Skeletal muscle tissue (tissue), 4 donors: ENCODE measurements around the gene RHBDD2. TPM values are rescaled to one million over a fixed set of nuclear protein-coding genes. Genes with fewer than 3 reads are reported as not detected.
"Not testable (repeated sequence)": the region's sequence is repeated elsewhere in the genome, so short reads cannot be mapped to it uniquely, and the experiment has no call there.

Experiments
- H3K27ac ChIP-seq: one replicate; pipeline ENCODE4 v1.7.0; 2013; ENCODE audit warnings: mild to moderate bottlenecking, low read depth, low read length, inconsistent platforms
- H3K27me3 ChIP-seq, 3 donors: one replicate each; pipeline ENCODE4 v1.7.0; 2013; ENCODE audit warnings: low read length in 3 of 3; ENCODE audit not compliant: control insufficient read depth in 3 of 3, insufficient read depth in 3 of 3
- H3K36me3 ChIP-seq, 3 donors: one replicate each; pipeline ENCODE4 v1.7.0; 2013; ENCODE audit warnings: low read length in 3 of 3; ENCODE audit not compliant: control insufficient read depth in 3 of 3, insufficient read depth in 3 of 3
- H3K4me1 ChIP-seq, 3 donors: one replicate each; pipeline ENCODE4 v1.7.0; 2013; ENCODE audit warnings: low read length in 3 of 3, mild to moderate bottlenecking in 3 of 3; ENCODE audit not compliant: control insufficient read depth in 3 of 3, insufficient read depth in 3 of 3
- H3K4me3 ChIP-seq, 3 donors: one replicate each; pipeline ENCODE4 v1.7.0; 2013; ENCODE audit warnings: low read length in 3 of 3
- H3K9ac ChIP-seq, 3 donors: one replicate each; pipeline ENCODE4 v1.7.0; 2013; ENCODE audit warnings: low read length in 3 of 3, mild to moderate bottlenecking in 3 of 3, moderate library complexity in 2 of 3, low read depth in 1 of 3
- H3K9me3 ChIP-seq, 3 donors: one replicate each; pipeline ENCODE4 v1.7.0; 2013; ENCODE audit warnings: low read length in 3 of 3; ENCODE audit not compliant: control insufficient read depth in 3 of 3
- total RNA-seq: library from RNA; depleted of rRNA; stranded (reverse); fragments of >200 nt; gene quantifications from one replicate; pipeline ENCODE4 v1.2.3, GENCODE V29; 2014
- donor health status: Osteomylitis.

Gene RHBDD2
- total RNA-seq, 1 donor from 2014 or later, result 7.8 TPM

GRCh38 chr7:75900617-75901315 is 21.9 kb downstream of the RHBDD2 start:
- H3K4me1 ChIP-seq, result peaks cover 0 to 3% (median 0%) of the 10 kb centered on the region in 3 donors
- H3K9ac ChIP-seq, result no peak overlapping the region
- no peaks in the 10 kb centered on the region for H3K36me3 ChIP-seq
- no peaks in the 10 kb centered on the region for H3K9me3 ChIP-seq
- H3K27ac ChIP-seq, result no peak overlapping the region
- no peaks in the 10 kb centered on the region for H3K27me3 ChIP-seq
- H3K4me3 ChIP-seq, result no peak overlapping the region

DNA sequence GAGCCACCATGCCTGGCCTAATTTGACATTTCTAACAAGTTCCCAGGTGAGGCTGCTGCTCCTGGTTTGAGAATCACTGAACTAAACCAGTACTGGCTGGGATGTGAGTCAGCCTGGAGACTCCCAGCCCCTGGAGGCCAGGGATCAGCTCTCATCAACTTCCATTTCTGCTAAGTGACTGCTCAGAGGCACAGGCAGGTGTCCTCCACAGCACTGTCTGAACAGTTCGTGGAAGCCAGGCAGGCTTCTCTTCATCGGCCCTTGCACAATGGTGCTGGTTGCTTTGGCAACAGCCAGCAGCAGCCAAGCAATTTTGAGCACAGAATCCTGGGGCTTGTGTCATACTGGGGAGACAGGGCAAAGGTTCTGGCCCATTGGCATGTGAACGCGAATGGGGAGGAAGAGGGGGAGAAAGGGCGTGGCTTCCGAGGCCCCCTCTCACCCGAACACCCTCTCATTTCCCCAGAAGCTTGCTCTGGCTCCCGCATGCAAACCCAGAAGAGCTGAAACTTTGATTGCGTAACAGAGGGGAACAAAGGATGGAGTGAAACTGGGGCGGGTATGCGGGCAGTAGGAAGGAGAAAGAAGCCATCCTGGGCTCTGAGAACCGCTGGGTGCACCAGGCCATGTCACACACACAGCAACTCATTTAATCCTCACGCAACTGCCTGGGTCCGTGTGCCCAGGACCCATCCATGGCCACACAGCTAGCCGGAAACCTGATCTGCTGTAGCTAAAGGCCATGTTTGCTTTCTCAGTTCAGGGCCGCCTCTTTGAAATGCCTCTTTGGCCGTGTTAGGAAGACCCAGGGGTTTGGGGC is 27.2 kb downstream of the RHBDD2 start:
- peak overlapping the region in 1 of 3 donors; percentile 38 for H3K4me3 ChIP-seq
- H3K4me1 ChIP-seq, result peaks cover 2 to 8% (median 5%) of the 10 kb centered on the region in 3 donors
- no peaks in the 10 kb centered on the region for H3K36me3 ChIP-seq
- H3K27ac ChIP-seq, result peak overlapping the region; percentile 64
- H3K9me3 ChIP-seq, result no peaks in the 10 kb centered on the region
- H3K9ac ChIP-seq, result peak overlapping the region in 1 of 3 donors; percentile 16
- no peaks in the 10 kb centered on the region for H3K27me3 ChIP-seq

DNA sequence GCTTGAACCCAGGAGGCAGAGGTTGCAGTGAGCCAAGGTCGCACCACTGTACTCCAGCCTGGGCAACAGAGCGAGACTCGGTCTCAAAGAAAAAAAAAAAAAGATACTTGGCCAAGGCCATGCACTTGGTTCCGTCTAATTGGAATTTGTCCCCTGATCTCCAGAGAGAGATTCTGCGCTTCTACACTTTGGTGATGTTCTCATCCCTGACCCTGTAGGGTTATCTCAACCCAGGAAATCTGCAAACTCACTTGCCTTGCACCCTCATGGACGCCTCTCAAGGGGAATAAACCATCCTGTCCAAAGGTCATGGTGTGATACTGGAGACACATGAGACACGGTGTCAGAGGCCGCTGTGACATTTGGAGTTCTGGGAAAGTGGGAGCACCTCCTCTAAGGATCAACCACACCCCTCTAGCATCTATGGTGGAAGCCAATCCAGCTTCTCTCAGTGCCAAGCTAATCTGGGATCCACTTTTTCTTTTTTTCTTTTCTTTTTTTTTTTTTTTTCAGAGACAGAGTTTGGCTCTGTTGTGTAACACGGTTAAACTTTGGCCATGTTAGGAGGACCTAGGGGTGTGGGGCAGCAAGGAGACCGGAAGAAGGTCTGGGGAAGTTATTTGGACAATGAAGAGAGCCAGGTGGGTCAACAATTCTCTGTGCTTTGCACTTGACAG is 28.3 kb downstream of the RHBDD2 start:
- Histone ChIP-seq H3K9ac (no peak overlapping the region), H3K36me3 (no peaks in the 10 kb centered on the region), H3K4me1 (peaks cover 2 to 8% (median 5%) of the 10 kb centered on the region in 3 donors), H3K27ac (no peak overlapping the region), H3K27me3 (no peaks in the 10 kb centered on the region), H3K9me3 (no peaks in the 10 kb centered on the region), H3K4me3 (no peak overlapping the region)

DNA sequence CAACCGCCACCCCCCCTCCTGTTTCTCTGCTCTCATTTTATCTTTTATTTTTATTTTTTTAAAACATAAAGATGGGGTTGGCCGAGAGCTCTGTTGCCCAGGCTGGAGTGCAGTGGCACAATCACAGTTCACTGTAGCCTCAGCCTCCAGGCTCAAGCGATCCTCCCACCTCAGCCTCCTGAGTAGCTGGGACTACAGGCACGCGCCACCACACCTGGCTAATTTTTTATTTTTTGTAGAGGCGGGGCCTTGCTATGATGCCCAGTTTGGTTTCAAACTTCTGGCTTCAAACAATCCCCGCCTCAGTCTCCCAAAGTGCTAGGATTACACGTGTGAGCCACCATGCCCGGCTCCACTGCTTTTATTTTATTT is 28.8 kb downstream of the RHBDD2 start:
- not testable (repeated sequence) for H3K4me3 ChIP-seq, H3K9me3 ChIP-seq, H3K36me3 ChIP-seq, H3K27ac ChIP-seq, H3K9ac ChIP-seq, H3K27me3 ChIP-seq, H3K4me1 ChIP-seq

GRCh38 chr7:75909521-75910132 is 30.8 kb downstream of the RHBDD2 start:
- no peak overlapping the region for H3K27ac ChIP-seq
- no peaks in the 10 kb centered on the region for H3K27me3 ChIP-seq
- peaks cover 8 to 16% (median 12%) of the 10 kb centered on the region in 3 donors for H3K4me1 ChIP-seq
- H3K4me3 ChIP-seq, result no peak overlapping the region
- no peak overlapping the region for H3K9ac ChIP-seq
- no peaks in the 10 kb centered on the region for H3K9me3 ChIP-seq
- H3K36me3 ChIP-seq, result no peaks in the 10 kb centered on the region

GRCh38 chr7:75911186-75911585 is 32.4 kb downstream of the RHBDD2 start:
- not testable (repeated sequence) for H3K4me3 ChIP-seq, H3K9me3 ChIP-seq, H3K27ac ChIP-seq, H3K27me3 ChIP-seq, H3K9ac ChIP-seq, H3K36me3 ChIP-seq
- peaks cover 12 to 23% (median 12%) of the 10 kb centered on the region in 3 donors for H3K4me1 ChIP-seq

DNA sequence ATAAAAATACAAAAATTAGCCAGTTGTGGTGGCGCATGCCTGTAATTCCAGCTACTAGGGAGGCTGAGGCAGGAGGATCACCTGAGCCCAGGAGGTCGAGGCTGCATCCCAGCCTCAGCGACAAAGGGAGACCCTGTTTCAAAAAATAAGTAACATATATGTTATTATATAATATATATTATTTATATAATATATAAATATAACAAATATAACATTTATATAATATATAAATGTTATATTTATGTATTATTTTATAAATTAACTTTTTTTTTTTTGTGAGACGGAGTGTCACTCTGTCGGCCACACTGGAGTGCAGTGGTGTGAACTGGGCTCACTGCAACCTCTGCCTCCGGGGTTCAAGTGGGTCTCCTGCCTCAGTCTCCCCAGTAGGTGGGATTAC is 34.6 kb downstream of the RHBDD2 start:
- Histone ChIP-seq H3K4me3 (no peak overlapping the region), H3K9me3 (no peaks in the 10 kb centered on the region), H3K36me3 (no peaks in the 10 kb centered on the region), H3K27ac (no peak overlapping the region), H3K9ac (no peak overlapping the region), H3K4me1 (peaks cover 14 to 23% (median 20%) of the 10 kb centered on the region in 3 donors), H3K27me3 (no peaks in the 10 kb centered on the region)

DNA sequence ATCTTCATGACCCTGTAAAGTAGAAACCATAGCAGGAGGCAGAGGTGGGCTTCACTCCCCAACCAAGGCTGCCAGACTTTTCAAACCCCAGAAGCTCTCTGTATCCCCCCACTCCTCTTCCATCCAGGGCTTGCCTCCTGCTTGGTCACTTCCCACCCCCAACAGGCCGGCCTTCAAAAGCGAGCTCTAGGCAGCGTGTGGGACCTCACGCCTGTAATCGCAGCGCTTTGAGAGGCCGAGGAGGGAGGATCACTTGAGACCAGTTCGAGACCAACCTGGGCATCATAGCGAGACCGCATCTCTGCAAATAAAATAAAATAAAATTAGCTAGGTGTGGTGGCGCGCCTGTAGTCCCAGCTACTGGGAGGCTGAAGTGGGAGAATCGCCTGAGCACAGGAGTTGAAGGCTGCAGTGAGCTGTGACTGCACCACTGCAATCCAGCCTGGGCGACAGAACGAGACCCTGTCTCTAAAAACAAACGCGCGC is 35.4 kb downstream of the RHBDD2 start:
- Histone ChIP-seq H3K36me3 (no peaks in the 10 kb centered on the region), H3K27me3 (no peaks in the 10 kb centered on the region), H3K9me3 (no peaks in the 10 kb centered on the region), H3K4me1 (peaks cover 15 to 30% (median 26%) of the 10 kb centered on the region in 3 donors), H3K9ac (peak overlapping the region; percentile 91 to 93 (median 93)), H3K27ac (peak overlapping the region; percentile 85), H3K4me3 (peak overlapping the region; percentile 74 to 91 (median 91))

DNA sequence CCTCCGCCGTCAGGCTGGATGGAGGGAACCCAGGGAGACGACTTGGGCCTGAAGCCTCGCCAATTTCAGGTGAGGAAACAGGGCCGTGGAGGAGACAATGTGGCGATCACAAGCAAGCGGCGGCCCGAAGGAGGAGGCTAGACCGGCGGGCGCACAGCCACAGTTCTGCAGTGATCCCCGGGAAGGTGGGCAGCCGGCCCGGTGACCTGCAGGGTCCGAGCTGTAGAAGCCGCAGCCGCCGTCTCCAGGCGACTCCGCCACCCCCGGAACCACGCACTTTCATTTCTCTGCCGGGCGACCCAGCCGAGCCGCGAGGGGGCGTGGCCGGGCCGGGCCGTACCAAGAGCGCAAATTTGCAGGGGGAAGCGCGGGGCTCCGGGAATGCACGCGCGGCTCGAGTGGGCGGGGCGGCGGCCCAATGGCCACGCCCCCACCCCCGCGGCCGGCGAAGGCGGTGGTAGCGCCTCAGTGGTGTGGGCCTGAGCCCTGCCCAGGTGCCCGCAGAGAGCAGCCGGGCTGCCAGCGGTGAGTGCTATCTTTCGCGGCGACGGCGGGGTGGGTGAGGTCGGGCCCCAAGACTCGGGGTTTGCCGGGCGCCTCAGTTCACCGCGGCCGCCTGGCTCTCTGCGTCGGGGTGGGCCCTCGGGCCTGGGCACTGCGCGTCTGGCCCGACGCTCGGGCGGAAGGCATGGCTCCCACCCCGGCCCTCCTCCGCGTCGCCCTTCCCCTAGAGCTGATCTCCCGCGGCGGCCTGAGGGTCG is 36.0 kb downstream of the RHBDD2 start, which contains the start of gene POR:
TSS of gene POR (plus strand) at position 501 of the 761 bp plus-strand sequence. CDS start 38,847 bp downstream, outside the sequence.
- Histone ChIP-seq H3K27me3 (no peaks in the 10 kb centered on the region), H3K4me3 (peak within 1 kb of the TSS; percentile 74 to 94 (median 91)), H3K9ac (peak within 1 kb of the TSS; percentile 93), H3K27ac (peak within 1 kb of the TSS; percentile 85), H3K9me3 (no peaks in the 10 kb centered on the region), H3K4me1 (peaks cover 15 to 36% (median 29%) of the 10 kb centered on the region in 3 donors), H3K36me3 (no peaks in the 10 kb centered on the region)
